ENCODE data around the gene ADGRB3.

DNA sequence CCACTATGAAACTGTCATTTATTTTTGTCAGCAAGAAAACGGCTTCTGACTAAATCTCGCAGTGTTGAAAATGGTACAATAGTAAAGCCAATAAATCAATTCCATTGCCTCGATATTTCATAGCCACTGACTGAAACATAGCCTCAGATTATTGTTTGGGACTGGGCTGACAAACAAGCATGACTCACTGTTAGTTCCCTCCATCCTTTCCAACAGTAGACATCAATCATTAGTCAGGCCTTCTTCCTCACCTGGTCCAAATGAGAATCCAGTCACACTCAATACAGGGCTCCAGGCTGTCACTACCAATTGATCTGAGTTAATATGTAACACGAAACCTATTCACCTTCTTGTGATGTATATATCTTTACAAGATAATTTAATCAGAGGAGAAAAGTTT lies 66.1 kb downstream of the ADGRB3 start:
- TF ChIP-seq, protein P1, sequence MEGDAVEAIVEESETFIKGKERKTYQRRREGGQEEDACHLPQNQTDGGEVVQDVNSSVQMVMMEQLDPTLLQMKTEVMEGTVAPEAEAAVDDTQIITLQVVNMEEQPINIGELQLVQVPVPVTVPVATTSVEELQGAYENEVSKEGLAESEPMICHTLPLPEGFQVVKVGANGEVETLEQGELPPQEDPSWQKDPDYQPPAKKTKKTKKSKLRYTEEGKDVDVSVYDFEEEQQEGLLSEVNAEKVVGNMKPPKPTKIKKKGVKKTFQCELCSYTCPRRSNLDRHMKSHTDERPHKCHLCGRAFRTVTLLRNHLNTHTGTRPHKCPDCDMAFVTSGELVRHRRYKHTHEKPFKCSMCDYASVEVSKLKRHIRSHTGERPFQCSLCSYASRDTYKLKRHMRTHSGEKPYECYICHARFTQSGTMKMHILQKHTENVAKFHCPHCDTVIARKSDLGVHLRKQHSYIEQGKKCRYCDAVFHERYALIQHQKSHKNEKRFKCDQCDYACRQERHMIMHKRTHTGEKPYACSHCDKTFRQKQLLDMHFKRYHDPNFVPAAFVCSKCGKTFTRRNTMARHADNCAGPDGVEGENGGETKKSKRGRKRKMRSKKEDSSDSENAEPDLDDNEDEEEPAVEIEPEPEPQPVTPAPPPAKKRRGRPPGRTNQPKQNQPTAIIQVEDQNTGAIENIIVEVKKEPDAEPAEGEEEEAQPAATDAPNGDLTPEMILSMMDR (IDR thresholded peaks at IDR 0.05; ENCODE audit: extremely low read depth in 1 of 2, insufficient read depth in 1 of 2, low read depth in 1 of 2, low read length in 2 of 2) = no peak
- TF ChIP-seq FOS (IDR thresholded peaks at IDR 0.05; ENCODE audit: borderline replicate concordance, insufficient read depth, low read length) (no peak), POLR2A (IDR thresholded peaks at IDR 0.05; ENCODE audit: low read depth, low read length) (no peak)
